ENCODE data around the gene SNX32.

Gene SNX32

DNA sequence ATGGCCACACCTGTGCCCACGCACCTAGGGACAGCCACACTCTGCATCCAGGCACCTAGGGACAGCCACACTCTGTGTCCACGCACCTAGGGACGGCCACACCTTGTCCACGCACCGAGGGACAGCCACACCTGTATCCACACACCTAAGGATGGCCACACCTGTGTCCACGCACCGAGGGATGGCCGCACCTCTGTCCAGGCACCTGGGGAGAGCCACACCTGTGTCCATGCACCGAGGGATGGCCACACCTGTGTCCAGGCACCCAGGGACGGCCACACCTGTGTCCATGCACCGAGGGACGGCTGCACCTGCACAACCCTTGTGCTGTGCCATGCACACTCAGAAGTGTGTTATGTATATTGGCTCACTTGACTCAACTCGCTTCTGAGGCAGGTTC lies 36.1 kb upstream of the SNX32 start:
- no peak for DNase-seq (ENCODE audit: low read depth in 3 of 3)

DNA sequence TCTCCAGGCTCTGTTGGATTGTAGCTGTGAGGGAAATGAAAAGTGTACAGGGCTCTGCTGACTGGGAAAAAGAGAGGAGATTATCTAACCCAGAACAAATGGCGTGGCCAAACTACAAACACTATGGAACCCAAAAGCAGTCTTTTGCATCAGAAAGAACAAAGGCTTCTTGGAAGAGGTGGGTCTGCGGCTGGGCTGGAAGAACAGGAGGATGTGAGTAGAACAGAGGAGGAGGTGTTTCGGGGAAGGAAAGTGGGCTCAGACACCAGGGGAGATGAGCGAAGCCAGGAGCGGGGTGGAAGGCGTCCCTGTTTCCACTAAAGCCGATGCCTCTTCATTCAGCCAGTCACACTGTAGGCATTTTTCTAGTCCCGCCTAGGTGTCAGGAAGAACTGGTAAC lies 34.9 kb upstream of the SNX32 start:
- no peak for DNase-seq (ENCODE audit: low read depth in 3 of 3)

DNA sequence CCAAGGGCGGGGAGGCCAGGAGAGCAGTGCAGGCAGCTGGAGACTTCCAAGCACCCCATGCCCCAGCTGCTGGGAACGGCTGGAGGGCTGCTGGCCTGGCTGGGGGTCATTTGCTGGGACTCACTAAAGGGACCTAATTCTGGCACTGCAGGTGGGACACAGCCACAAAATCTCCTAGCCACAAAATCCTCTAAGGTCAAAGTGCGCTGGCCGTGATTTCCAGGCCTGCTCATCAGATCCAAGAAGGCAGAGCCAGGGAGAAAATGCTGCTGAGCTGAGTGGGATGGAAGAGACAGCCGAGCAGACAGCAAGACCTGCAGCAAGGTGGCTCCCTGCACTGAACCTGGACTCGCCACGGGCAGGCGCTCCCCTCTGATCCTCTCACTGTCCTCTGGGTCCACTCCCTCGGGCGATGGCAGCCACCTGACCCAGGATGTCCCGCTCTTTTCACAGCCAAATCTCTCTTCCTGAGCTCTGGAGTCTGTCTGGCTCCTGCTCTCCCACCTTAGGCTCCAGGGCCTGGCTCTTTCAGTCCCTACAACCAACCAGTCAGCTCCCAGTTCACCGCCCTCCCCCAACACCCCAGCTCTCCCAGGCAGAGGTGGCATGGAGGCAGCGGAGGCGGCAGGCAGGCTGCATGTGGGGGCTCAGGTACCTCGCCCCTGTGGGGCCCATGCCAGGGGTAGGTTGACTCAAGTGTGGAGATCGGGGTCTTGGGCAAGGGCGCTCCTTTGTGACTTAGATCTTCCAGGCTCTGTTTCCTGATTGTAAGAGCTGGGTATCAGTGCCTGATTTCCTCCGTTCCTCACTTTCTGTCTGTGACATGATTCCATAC lies 32.4 kb upstream of the SNX32 start:
- no peak for DNase-seq (ENCODE audit: low read depth in 3 of 3)

DNA sequence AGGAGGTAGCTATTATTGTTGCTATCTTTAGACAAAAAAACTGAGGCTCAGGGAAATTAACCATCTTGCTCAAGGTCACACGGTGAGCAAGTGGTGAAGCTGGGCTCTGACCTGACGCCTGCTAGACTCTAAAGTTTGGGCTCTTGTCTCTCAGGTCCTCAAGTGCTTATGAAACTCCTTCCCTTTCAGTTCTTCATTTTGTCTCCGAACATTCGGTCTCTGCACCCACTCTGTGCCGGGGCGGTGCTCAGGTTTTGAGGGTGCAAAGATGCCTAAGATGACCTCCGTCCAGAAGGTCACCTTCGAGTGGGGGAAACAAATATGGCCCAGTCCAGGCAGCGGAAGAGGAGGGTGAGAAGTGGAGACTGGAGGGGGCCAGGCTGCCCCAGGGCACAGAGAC lies 30.9 kb upstream of the SNX32 start:
- DNase-seq (ENCODE audit: low read depth in 3 of 3) = no peak

DNA sequence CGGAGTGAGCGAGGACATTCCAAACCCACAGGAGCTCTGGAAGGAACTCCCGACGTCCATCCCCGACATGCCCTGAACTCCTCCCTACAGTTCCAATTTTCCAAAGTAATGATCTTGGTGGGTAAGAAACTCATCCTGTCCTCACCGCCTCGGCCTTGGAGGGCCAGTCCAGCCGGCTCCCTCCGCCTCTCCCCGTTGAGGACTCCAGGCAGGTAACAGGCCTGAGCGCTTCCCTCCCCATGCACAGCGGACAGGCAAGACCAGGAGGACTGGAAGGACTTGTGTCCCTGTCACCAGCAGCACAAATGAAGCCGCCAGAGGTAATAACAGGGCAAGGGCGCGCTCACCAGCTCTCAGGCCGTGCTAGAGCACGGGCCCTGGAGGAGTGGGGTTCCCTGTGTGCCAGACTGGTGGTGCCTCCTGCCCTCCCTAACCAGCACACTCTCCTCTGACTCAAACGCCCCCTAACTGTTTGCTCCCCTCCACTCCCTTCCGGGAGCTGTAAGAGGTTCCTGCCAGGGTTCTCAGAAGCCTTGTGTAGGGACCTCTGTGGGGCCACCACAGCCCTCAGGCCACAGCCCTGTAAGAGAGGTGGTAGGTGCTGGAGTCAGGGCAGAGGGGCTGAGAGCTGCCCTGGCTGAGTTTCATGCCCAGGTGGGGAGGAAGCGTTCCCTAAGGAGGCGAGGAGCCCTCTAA lies 29.8 kb upstream of the SNX32 start:
- DNase-seq (ENCODE audit: low read depth in 3 of 3) = no peak

DNA sequence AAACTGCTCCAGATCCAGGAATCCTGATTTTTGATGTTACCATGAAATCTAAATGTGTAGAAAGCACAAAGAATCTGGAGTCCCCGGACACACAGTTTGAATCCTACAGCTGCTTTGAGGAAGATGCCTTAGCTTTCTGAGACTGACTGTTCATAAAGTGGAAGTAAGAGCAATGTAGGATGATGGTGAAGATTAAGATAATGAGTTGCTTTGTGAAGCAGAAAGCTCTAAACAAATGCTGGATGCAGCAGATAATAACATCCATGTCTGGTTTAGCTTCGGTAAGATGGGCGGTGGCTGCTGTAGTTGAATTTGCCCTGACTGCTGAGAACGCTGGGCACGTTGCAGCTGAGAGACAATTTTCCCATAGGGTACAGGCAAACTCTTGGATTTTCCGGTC lies 26.8 kb upstream of the SNX32 start:
- DNase-seq (ENCODE audit: low read depth in 3 of 3) = no peak

DNA sequence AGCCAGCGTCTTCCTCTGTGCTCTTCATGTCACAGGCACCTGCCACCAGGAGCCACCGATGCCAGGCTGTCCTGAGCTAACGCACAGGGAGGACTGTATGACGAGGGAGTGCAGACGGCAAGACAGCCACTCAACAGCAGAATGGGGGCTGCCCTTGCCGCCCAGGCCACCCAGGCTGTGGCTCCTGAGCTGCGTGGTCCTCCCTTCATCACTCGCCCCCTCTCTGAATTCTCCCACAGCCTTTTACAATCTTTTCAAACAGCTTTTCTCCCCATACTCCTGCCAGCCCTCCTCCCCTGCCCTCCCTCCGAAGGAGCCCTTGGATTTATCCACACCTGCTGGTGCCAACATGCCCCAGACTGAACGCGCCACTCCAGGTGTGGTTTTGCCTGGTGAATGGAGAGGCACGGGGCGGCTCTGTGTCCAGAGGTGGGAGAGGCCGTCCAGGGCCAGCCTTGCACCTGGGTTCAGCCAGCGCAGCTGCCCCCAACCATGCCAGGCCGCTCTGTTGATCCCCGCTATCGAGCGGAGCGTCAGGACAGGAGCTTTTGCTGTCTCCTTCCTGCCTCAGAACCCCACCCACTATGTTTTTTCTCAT lies 24.9 kb upstream of the SNX32 start:
- DNase-seq (ENCODE audit: low read depth in 3 of 3) = no peak

DNA sequence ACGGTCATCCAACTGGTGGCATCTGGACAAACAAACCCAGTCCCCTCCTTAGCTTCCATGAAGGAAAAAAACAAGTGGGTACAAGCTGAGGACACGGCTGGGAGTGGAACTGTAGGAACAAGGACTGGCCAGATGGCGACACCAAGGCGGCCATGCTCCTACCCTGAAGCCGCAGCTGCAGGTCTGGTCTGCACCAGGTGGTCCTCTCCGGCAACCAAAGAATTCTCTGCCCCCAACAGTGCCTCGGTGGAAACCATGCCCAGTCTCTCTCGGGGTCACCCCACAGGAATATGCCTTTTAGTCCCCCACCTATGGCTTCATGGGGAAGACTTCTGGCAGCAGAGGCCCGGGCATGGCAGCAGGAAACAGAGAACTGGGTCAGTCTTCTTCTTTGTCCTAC lies 24.3 kb upstream of the SNX32 start:
- no peak for DNase-seq (ENCODE audit: low read depth in 3 of 3)

DNA sequence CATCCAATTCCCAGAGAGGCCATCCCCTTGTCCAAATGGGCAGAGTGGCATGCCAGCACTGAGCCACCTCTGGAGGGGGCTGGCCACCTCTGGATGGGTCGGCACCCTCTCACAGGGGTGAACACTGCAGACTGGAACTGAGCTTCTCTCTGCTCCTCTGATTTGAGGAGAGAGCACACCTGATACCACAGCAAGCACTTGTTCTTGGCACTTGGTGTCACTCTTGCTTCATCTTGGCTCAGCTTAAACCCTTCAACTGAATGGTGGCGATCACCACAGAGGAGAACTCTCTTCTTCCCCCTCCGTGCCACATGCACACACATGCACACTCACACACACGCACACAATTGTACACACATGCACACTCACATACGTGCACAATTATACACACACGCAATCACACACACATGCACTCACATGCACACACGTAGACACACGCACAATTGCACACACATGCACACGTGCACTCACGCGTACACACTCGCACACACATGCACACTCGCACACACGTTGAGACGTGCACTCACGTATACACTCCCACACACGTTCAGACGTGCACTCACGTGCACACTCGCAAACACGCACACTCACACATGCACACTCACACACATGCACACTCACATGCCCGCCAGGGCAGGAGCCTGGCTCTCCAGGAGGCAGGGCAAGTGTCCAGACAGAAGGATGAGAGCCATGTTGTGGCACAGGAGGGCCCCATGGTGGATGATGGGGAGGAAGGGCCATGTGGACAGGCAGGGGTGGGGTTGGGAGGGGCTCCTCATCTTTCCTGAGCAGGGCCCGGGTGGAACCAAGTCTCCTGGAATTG lies 23.5 kb upstream of the SNX32 start:
- no peak for DNase-seq (ENCODE audit: low read depth in 3 of 3)

DNA sequence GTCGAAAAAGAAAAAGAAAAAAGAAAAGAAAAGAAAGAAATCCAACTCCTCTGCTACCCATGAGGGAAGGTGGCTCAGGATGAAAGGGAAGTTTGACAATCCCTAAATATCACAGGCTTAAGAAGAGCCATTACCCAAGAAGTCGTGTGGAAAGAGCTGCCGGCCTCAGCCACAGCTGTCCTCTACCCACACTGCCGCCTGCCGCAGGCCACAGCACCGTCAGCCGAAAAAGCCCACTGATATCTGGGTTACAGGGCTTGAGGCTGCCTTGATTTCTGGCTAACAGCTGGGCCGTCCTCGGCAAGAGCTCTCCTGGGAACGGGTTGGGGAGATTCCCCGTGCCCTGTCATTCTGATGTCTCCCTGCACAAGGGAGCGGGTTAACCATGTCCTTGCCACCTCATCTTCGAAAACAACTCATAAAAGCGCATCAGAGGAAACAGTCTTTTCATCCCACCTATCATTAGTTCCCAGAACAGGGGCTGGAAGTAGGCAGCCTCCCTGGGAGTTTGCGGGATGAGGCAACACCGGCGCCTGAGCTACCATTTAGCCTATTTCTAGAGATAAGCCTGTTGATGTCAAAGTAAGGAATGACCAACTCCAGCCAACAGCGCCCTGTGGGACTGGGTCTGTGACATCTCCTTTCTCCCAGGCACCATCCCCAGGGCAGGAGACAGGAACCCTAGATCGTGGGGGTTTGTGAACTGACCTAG lies 21.8 kb upstream of the SNX32 start:
- no peak for DNase-seq (ENCODE audit: low read depth in 3 of 3)

DNA sequence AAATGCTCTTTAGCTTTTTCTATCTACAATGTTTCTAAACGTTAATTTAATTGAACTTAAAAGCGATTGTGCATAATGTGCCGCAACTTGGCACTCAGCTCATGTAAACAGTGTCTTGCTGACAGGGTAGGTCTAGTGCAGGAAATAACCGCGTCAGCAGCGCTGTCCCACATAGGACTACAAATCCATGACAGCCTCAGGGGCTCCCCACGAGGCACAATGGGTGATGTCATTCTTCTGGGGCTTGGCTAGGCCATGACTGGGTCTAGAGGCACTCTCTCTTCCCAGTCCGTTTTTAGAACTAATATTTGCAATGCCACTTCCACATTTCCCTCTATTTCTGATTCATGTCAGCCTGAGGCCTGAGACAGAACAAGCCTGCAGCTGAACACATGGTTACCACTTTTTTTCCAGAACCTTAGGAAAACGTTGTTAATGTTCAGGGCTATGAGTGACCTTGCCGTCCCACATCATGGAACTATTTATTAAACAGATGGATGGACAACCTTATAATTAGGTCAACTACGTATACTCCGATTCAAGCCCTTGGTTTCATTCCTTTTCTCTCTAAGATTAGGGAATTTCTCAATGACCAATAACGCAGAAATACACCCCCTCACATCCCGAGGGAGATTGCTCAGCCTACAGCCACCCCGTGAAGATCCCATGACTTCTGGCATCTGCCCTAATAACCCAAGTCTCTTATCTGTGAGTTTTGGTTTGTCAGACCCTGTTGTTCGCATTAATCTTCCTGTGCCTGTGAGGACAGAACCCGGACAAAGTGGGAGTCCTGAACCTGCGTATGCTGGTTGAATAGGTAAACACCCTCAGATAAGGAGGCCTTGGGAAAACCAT lies 19.4 kb upstream of the SNX32 start:
- DNase-seq (ENCODE audit: low read depth in 3 of 3) = no peak

DNA sequence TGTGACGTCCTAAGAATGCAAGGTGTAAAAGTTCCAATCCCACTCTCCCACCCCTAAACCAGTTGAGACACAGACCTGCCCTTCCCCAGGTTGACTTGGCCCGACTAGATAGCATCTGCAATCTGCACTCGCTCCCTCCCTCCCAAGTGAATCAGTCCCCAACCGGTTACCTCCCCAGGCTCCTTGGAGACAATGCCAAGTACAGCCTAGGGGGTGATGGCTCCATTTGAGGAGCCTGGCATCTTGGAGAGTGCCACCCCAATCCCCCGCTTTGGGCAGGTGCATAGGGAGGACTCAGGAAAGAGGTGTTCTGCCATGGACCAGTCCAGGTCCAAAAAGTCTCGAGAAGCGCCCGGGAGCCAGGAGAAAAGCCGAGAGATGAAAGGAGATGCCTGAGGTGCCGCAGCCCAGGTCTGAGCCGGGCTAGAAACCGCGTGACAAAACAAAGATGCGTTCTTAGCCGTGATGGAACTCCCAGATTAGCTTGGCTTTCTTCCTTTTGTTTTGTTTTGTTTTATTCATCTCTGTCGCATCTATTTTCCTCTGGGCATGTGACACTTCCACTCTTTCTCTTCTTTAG lies 18.7 kb upstream of the SNX32 start:
- no peak for DNase-seq (ENCODE audit: low read depth in 3 of 3)

DNA sequence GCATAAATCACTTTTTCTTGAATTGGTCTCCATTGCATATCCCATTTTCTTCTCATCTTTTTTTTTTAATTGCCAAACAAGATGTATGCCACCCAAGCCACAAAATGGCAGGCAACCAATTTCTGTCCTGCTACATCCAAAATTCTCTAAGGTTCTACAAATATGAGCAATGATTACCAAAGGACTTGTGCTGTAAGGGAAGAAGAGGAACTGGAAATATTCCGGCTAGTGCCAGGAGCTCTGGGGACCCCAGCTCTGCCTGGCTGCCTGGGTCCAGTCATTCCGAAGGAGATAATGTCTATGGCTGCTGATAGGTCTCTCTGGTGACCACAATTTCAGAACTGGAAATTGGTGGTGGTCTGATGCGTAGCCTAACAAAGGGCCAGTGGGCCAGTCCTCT lies 17.1 kb upstream of the SNX32 start:
- no peak for DNase-seq (ENCODE audit: low read depth in 3 of 3)

DNA sequence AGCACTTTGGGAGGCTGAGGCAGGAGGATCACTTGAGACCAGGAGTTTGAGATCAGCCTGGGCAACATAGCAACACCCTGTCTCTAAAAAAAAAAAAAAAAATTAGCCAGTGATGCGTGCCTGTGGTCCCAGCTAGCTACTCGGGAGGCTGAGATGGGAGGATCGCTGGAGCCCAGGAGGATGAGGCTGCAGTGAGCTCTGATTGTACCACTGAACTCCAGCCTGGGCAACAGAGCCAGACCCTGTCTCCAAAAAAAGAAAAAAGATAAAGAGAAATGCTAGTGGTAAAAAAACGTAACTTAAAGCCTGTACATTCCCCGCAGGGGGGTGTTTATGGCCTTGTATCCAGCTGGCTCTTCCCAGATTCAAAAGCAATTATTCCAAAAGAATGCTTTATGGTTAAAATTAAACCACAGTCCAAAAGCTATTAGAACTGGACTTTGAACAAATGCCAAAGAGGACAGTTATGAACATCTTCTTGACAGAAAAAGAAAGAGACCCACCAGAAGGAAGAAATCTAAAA lies 16.4 kb upstream of the SNX32 start:
- DNase-seq (ENCODE audit: low read depth in 3 of 3) = no peak

DNA sequence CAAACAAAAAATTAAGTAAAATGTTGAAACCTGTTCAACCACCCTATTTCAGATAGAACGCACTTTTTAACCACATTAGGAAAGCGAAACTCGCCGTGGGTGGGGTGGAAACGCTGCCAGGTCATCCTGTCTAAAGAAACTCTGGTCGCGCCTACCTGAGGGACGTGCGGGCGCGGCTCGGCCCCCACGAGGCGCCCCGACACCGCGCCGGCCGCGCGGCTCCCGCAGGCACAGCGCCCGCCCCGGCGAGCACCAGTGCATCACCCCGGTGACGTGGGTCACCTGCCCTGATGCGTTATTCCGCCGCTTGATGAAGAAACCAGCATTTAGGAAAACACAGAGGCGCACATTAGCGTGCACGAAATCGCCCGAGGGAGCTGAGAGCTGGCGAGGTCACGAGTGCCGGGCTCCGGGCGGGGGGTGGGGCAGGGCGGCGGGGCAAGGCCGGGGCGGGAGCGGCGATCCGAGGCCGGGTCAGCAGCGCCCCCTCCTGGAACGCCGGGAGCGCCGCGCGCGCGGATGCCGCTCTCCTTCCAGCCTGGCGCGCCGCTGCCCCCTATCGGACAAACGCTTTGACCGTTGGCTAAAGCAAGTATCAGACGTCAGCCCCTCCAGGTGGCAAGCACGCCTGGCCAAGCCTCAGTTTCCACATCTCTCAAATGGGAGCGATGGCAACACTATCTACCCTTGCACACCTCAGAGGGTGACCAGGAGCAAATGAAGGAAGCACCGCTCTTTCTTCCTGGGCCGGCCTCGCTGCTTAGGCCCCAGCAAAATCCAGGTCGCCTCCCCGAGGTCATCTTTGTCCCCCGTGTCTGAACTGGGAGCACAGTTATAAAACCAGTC lies 15.7 kb upstream of the SNX32 start:
- peak; percentile 83 to 97 (median 93) for DNase-seq (ENCODE audit: low read depth in 3 of 3)

DNA sequence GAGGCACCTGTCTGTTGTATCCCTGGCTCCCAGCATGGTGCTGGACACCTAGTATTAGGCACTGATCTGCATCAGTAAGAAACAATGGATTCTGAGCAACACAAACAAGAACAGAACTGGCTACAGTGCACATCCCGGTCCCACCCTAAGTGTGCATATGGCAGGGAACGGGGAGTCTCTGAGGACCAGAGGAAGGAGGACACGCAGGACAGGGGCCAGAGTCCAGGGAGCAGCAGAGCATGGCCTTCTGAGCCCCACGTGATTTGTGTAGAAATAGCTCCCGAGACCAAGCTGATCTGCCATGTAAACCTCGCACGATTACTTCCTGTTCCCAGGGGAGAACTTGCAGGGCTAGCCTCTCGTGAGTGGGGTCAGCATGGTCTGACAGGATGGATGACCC lies 12.7 kb upstream of the SNX32 start:
- no peak for DNase-seq (ENCODE audit: low read depth in 3 of 3)

DNA sequence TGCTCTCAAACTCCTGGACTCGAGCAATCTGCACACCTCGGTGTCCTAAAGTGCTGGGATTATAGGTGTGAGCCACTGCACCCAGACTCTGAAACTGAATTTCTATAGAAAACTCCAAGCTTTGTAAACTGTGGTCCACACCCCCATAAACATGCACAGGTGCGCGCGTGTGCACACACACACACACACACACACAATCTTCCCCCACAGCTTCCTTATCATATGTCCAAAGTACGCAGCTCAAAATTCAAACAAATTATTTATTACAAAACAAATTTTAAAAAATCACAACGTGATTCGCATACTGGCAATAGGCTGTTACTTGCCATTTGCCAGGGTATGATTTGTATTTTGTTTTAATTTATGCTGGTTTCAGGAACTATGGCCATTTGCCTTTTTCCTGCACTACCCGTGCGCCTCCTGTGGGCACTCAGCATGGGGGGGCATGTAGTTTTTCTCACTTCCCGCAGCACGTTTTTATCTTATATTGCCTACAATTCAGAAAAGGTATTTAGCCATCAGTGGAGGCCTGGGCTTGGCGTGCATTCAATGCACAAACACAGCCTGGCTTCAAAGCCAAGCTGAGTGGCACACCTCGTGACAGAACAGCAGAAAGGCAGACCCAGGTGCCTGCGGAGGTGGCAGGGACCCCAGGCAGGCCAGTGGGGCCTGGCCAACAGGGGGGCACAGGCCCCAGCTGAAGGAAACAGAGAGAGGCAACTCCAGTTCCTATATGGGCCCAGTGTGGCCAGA lies 10.8 kb upstream of the SNX32 start:
- DNase-seq (ENCODE audit: low read depth in 3 of 3) = no peak

DNA sequence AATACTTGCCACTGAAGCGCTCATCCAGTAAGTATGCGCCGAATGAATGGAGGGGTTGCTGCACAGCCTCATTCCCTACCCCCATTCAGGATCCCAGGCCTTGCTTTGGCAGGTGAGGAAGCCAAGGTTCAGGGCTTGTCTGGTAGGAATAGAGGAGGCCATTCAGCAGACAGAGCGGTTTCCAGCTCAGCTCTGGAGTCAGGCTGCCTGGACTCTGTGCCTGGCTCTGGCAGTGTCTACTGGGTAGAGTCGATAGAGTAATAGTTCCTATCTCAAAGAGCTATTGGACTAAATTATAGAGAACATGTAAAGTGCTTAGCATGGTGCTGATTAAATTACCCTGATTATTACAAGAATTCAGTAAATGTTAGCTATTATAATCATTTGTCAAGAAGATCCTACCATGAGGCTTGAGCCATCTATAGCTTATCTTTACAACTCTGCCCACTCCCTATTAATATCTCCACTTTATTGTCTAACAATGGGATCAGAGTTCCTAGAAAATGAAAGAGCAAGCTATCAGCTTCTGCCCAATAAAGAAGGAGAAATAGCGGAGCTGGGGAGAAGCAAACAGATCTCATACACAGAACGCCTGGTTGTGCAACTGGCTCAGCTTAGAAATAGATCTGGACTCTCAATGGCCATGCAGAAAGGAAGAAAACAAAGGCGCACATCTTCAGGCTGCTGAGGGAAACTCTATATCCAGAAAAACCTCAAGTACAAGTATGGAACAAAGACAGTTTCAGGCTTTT lies 6.6 kb upstream of the SNX32 start:
- no peak for DNase-seq (ENCODE audit: low read depth in 3 of 3)
